IMR-90 (cell line): Measurements from ENCODE around the gene NCOR1. TPM values are rescaled to one million over a fixed set of nuclear protein-coding genes. Genes with fewer than 3 reads are reported as not detected.

Experiments used
- ATAC-seq: fragments of 200-7000 bp; cut with Tn5 transposase; 2 replicates; pipeline ENCODE4 v1.9.1; 2020; ENCODE audit warnings: low read depth, mild to moderate bottlenecking, moderate library complexity
- BruUV-seq: library from RNA; stranded (reverse); fragments of 400-500 nt; replicated peaks from 2 replicates; lab custom pipeline; 2021; lab: Mats Ljungman, UMichigan
- CTCF ChIA-PET: fragments of 300-600 bp; formaldehyde crosslinking; extraction: SDS; loops from one replicate; lab custom pipeline; 2021; ENCODE audit warnings: antibody characterized with exemption; lab: Yijun Ruan, JAX
- POLR2A ChIA-PET: fragments of 300-600 bp; sonication (Branson Sonifier 250); formaldehyde crosslinking; loops from one replicate; lab custom pipeline; 2022; ENCODE audit warnings: antibody characterized with exemption; ENCODE audit not compliant: unreplicated experiment; lab: Charles Lee
- DNase-seq: peaks from one replicate; pipeline ENCODE4 v3.0.0; 2013
- H2AFZ ChIP-seq: replicated peaks from 2 replicates; pipeline ENCODE3; 2013; ENCODE audit warnings: low read length, mild to moderate bottlenecking; ENCODE audit not compliant: poor library complexity
- H2AK5ac ChIP-seq: 2 replicates; pipeline ENCODE4 v1.6.1; 2013; ENCODE audit warnings: low read depth, low read length, inconsistent platforms
- H2AK9ac ChIP-seq: replicated peaks from 2 replicates; pipeline ENCODE3; 2013; ENCODE audit warnings: mild to moderate bottlenecking, low read depth, low read length, moderate library complexity; ENCODE audit not compliant: poor library complexity
- H2BK120ac ChIP-seq: 2 replicates; pipeline ENCODE4 v1.6.1; 2013; ENCODE audit warnings: low read depth, low read length, inconsistent platforms
- H2BK15ac ChIP-seq: 3 replicates; pipeline ENCODE4 v1.6.1; 2013; ENCODE audit warnings: low read depth, low read length, inconsistent platforms
- H2BK20ac ChIP-seq: 2 replicates; pipeline ENCODE4 v1.6.1; 2013; ENCODE audit warnings: low read depth, mild to moderate bottlenecking, inconsistent platforms, low read length, moderate library complexity
- H2BK5ac ChIP-seq: 2 replicates; pipeline ENCODE4 v1.6.1; 2013; ENCODE audit warnings: mild to moderate bottlenecking, low read depth, low read length, inconsistent platforms; ENCODE audit not compliant: poor library complexity, severe bottlenecking
- H3K14ac ChIP-seq: replicated peaks from 2 replicates; pipeline ENCODE4 v1.6.1; 2013; ENCODE audit warnings: low read depth, low read length, inconsistent platforms
- H3K18ac ChIP-seq: 2 replicates; pipeline ENCODE4 v1.6.1; 2013; ENCODE audit warnings: low read depth, low read length, control low read depth
- H3K23ac ChIP-seq: 2 replicates; pipeline ENCODE4 v1.6.1; 2013; ENCODE audit warnings: low read depth, low read length, inconsistent platforms
- H3K27ac ChIP-seq: 2 replicates; pipeline ENCODE4 v1.5.1; 2013; ENCODE audit warnings: mild to moderate bottlenecking, control low read depth, low read length; ENCODE audit not compliant: insufficient read depth
- H3K27me3 ChIP-seq: 2 replicates; pipeline ENCODE4 v1.6.1; 2013; ENCODE audit warnings: low read length; ENCODE audit not compliant: control insufficient read depth, insufficient read depth
- H3K36me3 ChIP-seq: 2 replicates; pipeline ENCODE4 v1.6.1; 2013; ENCODE audit warnings: low read length, mixed read lengths; ENCODE audit not compliant: control insufficient read depth, insufficient read depth
- H3K4ac ChIP-seq: 2 replicates; pipeline ENCODE4 v1.6.1; 2013; ENCODE audit warnings: low read depth, low read length, inconsistent platforms
- H3K4me1 ChIP-seq: 2 replicates; pipeline ENCODE4 v1.6.1; 2013; ENCODE audit warnings: low read length, mixed read lengths; ENCODE audit not compliant: control insufficient read depth, insufficient read depth
- H3K4me2 ChIP-seq: 2 replicates; pipeline ENCODE4 v1.6.1; 2013; ENCODE audit warnings: low read depth, mild to moderate bottlenecking, control low read depth, low read length, moderate library complexity
- H3K4me3 ChIP-seq: 2 replicates; pipeline ENCODE4 v1.5.1; 2013; ENCODE audit warnings: low read depth, mild to moderate bottlenecking, control low read depth, low read length, moderate library complexity; ENCODE audit not compliant: insufficient read depth
- H3K56ac ChIP-seq: 2 replicates; pipeline ENCODE4 v1.6.1; 2013; ENCODE audit warnings: low read length, inconsistent platforms; ENCODE audit not compliant: insufficient read depth; ENCODE audit errors: extremely low read depth
- H3K79me1 ChIP-seq, 2 experiments: 2 replicates each; pipeline ENCODE4 v1.6.1; 2013; ENCODE audit warnings: low read length in 2 of 2, inconsistent platforms in 1 of 2, low read depth in 1 of 2
- H3K9ac ChIP-seq: 2 replicates; pipeline ENCODE4 v1.6.1; 2013; ENCODE audit warnings: low read depth, low read length, control low read depth
- H3K9me1 ChIP-seq: 2 replicates; pipeline ENCODE4 v1.6.1; 2013; ENCODE audit warnings: low read length, inconsistent platforms; ENCODE audit not compliant: insufficient read depth
- H3K9me3 ChIP-seq: 2 replicates; pipeline ENCODE4 v1.6.1; 2013; ENCODE audit warnings: low read length; ENCODE audit not compliant: control insufficient read depth, insufficient read depth
- H4K20me1 ChIP-seq: 2 replicates; pipeline ENCODE4 v1.6.1; 2013; ENCODE audit warnings: low read length, inconsistent platforms; ENCODE audit not compliant: insufficient read depth
- H4K5ac ChIP-seq: 2 replicates; pipeline ENCODE4 v1.6.1; 2013; ENCODE audit warnings: mild to moderate bottlenecking, low read depth, low read length, control low read depth
- H4K8ac ChIP-seq, 2 experiments: 2 replicates each; pipeline ENCODE4 v1.6.1; 2013; ENCODE audit warnings: low read depth in 2 of 2, low read length in 2 of 2, control low read depth in 1 of 2, inconsistent platforms in 1 of 2
- H4K91ac ChIP-seq: 2 replicates; pipeline ENCODE4 v1.6.1; 2013; ENCODE audit warnings: low read depth, low read length, inconsistent platforms; ENCODE audit not compliant: insufficient read depth
- CEBPB ChIP-seq: IDR thresholded peaks from 2 replicates; pipeline ENCODE4 v1.6.1; 2012; ENCODE audit warnings: low read depth, low read length, improper control_type of control experiment
- CHD1 ChIP-seq: IDR thresholded peaks from 2 replicates; pipeline ENCODE4 v1.6.1; 2012; ENCODE audit warnings: low read depth, low read length, improper control_type of control experiment
- CTCF ChIP-seq: conservative IDR thresholded peaks from 2 replicates; pipeline ENCODE4 v1.5.1; 2012; ENCODE audit warnings: mild to moderate bottlenecking, low read depth, low read length, improper control_type of control experiment
- FOS ChIP-seq: fragments of 150-350 bp; IDR thresholded peaks from 2 replicates; pipeline ENCODE4 v1.6.1; 2016; ENCODE audit warnings: low read depth, low read length
- MAFK ChIP-seq: IDR thresholded peaks from 2 replicates; pipeline ENCODE4 v1.6.1; 2012; ENCODE audit warnings: low read depth, low read length, improper control_type of control experiment
- MAZ ChIP-seq: IDR thresholded peaks from 2 replicates; pipeline ENCODE4 v1.6.1; 2012; ENCODE audit warnings: low read depth, mild to moderate bottlenecking, low read length, improper control_type of control experiment, moderate library complexity, borderline replicate concordance
- NFE2L2 ChIP-seq: fragments of 150-350 bp; IDR thresholded peaks from 2 replicates; pipeline ENCODE4 v1.6.1; 2016; ENCODE audit warnings: low read depth, mild to moderate bottlenecking, low read length
- POLR2A ChIP-seq: IDR thresholded peaks from 2 replicates; pipeline ENCODE4 v1.6.1; 2012; ENCODE audit warnings: mild to moderate bottlenecking, low read depth, low read length
- RAD21 ChIP-seq: IDR thresholded peaks from 2 replicates; pipeline ENCODE4 v1.6.1; 2012; ENCODE audit warnings: low read length, improper control_type of control experiment
- RCOR1 ChIP-seq: IDR thresholded peaks from 2 replicates; pipeline ENCODE4 v1.6.1; 2012; ENCODE audit warnings: mild to moderate bottlenecking, low read length, improper control_type of control experiment; ENCODE audit not compliant: insufficient replicate concordance
- SMC3 ChIP-seq: fragments of 150-350 bp; IDR thresholded peaks from 2 replicates; pipeline ENCODE4 v1.6.1; 2016; ENCODE audit warnings: low read depth, mild to moderate bottlenecking, antibody characterized with exemption, low read length, moderate library complexity
- USF2 ChIP-seq: fragments of 150-350 bp; IDR thresholded peaks from 2 replicates; pipeline ENCODE4 v1.6.1; 2017; ENCODE audit warnings: mild to moderate bottlenecking, antibody characterized with exemption, low read length, low read depth
- WGBS, 2 experiments: methylation state at CpG; one replicate each; pipeline versions ENCODE4 v1.1.5 to v1.1.7; 2013; ENCODE audit warnings: missing lambda C conversion rate in 2 of 2; ENCODE audit not compliant: insufficient read length in 1 of 2; ENCODE audit errors: extremely low coverage in 2 of 2; 5-methylcytosine and 5-hydroxymethylcytosine counted together
- dilution Hi-C: fragments of 300-500 bp; cut with HindIII; formaldehyde crosslinking; loops from one replicate; pipeline ENCODE4 v1.14.3; 2018; ENCODE audit warnings: low sequenced_read_pairs; ENCODE audit not compliant: unreplicated experiment
- in situ Hi-C: fragments of 300-500 bp; cut with MboI; formaldehyde crosslinking; loops from 3 replicates; pipeline ENCODE4 v1.14.3; 2019; ENCODE audit warnings: low sequenced_read_pairs, inconsistent platforms, mixed read lengths
- intact Hi-C: fragments of 100-400 bp; cut with micrococcal nuclease; formaldehyde crosslinking; loops from 2 replicates; pipeline ENCODE4 v1.10.0; 2022
- polyA plus RNA-seq, 3 experiments: library from polyadenylated mRNA; depleted of rRNA; stranded (reverse); fragments of >200 nt; gene quantifications; 2 replicates each; pipeline ENCODE4 v1.2.3, GENCODE V29; 2012; ENCODE audit warnings: low replicate concordance in 1 of 3
- total RNA-seq: library from RNA; depleted of rRNA; stranded (reverse); fragments of >200 nt; gene quantifications from 2 replicates; pipeline ENCODE4 v1.2.3, GENCODE V29; 2012

The NCOR1 gene
- total and polyA plus RNA-seq, 2 of the 4 experiments (the other 2 are of a cell fraction) = 54.5 to 80.3 TPM

GRCh38 chr17:16258901-16259300 lies 43.6 kb upstream of the NCOR1 start:
- H3K18ac ChIP-seq = no peak overlapping the region
- intact Hi-C loops = no loop called here
- ATAC-seq (peak; percentile 50; the same call in 1 of the 2 replicates), DNase-seq (peak; percentile 36)
- in situ Hi-C loops = no loop called here
- no peaks in the 10 kb centered on the region for H3K27me3 ChIP-seq
- no peaks in the 10 kb centered on the region for H3K9me3 ChIP-seq
- H2BK120ac ChIP-seq = no peak overlapping the region
- no peak overlapping the region for H3K14ac ChIP-seq
- no peak overlapping the region for H2AFZ ChIP-seq
- no peak overlapping the region for H4K8ac ChIP-seq
- no CpG with 5 or more reads among the region's 1 CpG for WGBS, 2 experiments
- H3K36me3 ChIP-seq = no peaks in the 10 kb centered on the region; the same call in 1 of the 2 replicates
- H3K79me1 ChIP-seq = peaks cover 4 to 10% of the 10 kb centered on the region in 2 experiments; a peak in 3 of 4 replicates
- no peaks in the 10 kb centered on the region for H3K9me1 ChIP-seq
- ChIA-PET CTCF (no interaction called here), POLR2A (no interaction called here)
- no peak overlapping the region for H4K91ac ChIP-seq
- H3K27ac ChIP-seq = no peak overlapping the region
- no peak overlapping the region for H2BK15ac ChIP-seq
- no peak overlapping the region for H2AK5ac ChIP-seq
- no peak for TF ChIP-seq POLR2A
- TF ChIP-seq CTCF = no peak
- TF ChIP-seq SMC3 = no peak
- TF ChIP-seq CHD1 = no peak
- TF ChIP-seq MAZ = no peak
- no peak for TF ChIP-seq RCOR1
- TF ChIP-seq MAFK = no peak
- no peak for TF ChIP-seq NFE2L2
- TF ChIP-seq USF2 = no peak
- TF ChIP-seq CEBPB = no peak
- TF ChIP-seq FOS = no peak
- TF ChIP-seq RAD21 = no peak
- no peak overlapping the region for H3K4me2 ChIP-seq
- H2AK9ac ChIP-seq = no peak overlapping the region
- no peak overlapping the region for H3K56ac ChIP-seq
- no TSS peak for BruUV-seq
- H3K4ac ChIP-seq = no peak overlapping the region
- H3K4me3 ChIP-seq = no peak overlapping the region
- peaks cover 2% of the 10 kb centered on the region for H3K4me1 ChIP-seq
- H3K23ac ChIP-seq = no peak overlapping the region
- H4K5ac ChIP-seq = no peak overlapping the region
- H2BK20ac ChIP-seq = no peak overlapping the region
- H2BK5ac ChIP-seq = no peak overlapping the region
- H3K9ac ChIP-seq = no peak overlapping the region
- dilution Hi-C loops = no loop called here
- no peaks in the 10 kb centered on the region for H4K20me1 ChIP-seq
